Breast epithelium (tissue), 4 donors: Measurements from ENCODE around the gene CRELD2. TPM values are rescaled to one million over a fixed set of nuclear protein-coding genes. Genes with fewer than 3 reads are reported as not detected.

Source experiments
- DNase-seq, 2 donors: peaks; one replicate each; pipeline ENCODE4 v3.0.0-alpha.2; 2019; ENCODE audit warnings: low spot score in 2 of 2
- H3K27ac ChIP-seq, 2 donors: fragments of 200-600 bp; sonication (generic) in 1 of 2; one replicate each; pipeline ENCODE4 v1.5.1; 2016 to 2019; ENCODE audit warnings: mild to moderate bottlenecking in 1 of 2
- H3K27me3 ChIP-seq, 2 donors: fragments of 200-600 bp; sonication (generic) in 1 of 2; one replicate each; pipeline versions ENCODE4 v1.5.1 to v1.6.0; 2017 to 2019; ENCODE audit warnings: control low read depth in 1 of 2, mild to moderate bottlenecking in 1 of 2
- H3K36me3 ChIP-seq: fragments of 200-600 bp; one replicate; pipeline ENCODE4 v1.5.1; 2019
- H3K4me1 ChIP-seq, 2 donors: fragments of 200-600 bp; sonication (generic); one replicate each; pipeline ENCODE4 v1.5.1; 2016 to 2019; ENCODE audit warnings: control low read depth in 1 of 2
- H3K4me3 ChIP-seq, 3 donors: fragments of 200-600 bp; sonication (generic); 1 replicate in 2 of 3; 2 replicates in 1 of 3; pipeline ENCODE4 v1.5.1; 2016 to 2019; ENCODE audit warnings: mild to moderate bottlenecking in 3 of 3, moderate library complexity in 2 of 3
- H3K9me3 ChIP-seq, 2 donors: fragments of 200-600 bp; sonication (generic) in 1 of 2; one replicate each; pipeline ENCODE4 v1.5.1; 2016 to 2019; ENCODE audit warnings: control low read depth in 1 of 2
- POLR2A ChIP-seq: fragments of 450-650 bp; IDR thresholded peaks from one replicate; pipeline ENCODE4 v1.6.1; 2016; ENCODE audit warnings: antibody characterized with exemption, mild to moderate bottlenecking, moderate library complexity
- POLR2AphosphoS5 ChIP-seq, 3 donors: sonication (generic); formaldehyde crosslinking; IDR thresholded peaks; one replicate each; pipeline ENCODE4 v1.6.1; 2017; ENCODE audit warnings: antibody characterized with exemption in 3 of 3
- intact Hi-C: fragments of 100-400 bp; cut with DNase I; formaldehyde crosslinking; loops from one replicate; pipeline ENCODE4 v1.15.1; 2023; ENCODE audit warnings: low total_unique reads
- total RNA-seq, 3 donors: library from RNA; depleted of rRNA; stranded (reverse); fragments of >200 nt; gene quantifications; one replicate each; pipeline ENCODE4 v1.1.0, GENCODE V29; 2016
- TF ChIP-seq, protein P1 (sequence below), 3 donors: fragments of 450-650 bp; IDR thresholded peaks; one replicate each; pipeline ENCODE4 v1.5.1; 2016 to 2017; ENCODE audit warnings: antibody characterized with exemption in 3 of 3, mild to moderate bottlenecking in 3 of 3, moderate library complexity in 3 of 3

The CRELD2 gene
- total RNA-seq, 3 donors from 2014 or later: 20.6 to 59.3 (median 39.5) TPM

DNA sequence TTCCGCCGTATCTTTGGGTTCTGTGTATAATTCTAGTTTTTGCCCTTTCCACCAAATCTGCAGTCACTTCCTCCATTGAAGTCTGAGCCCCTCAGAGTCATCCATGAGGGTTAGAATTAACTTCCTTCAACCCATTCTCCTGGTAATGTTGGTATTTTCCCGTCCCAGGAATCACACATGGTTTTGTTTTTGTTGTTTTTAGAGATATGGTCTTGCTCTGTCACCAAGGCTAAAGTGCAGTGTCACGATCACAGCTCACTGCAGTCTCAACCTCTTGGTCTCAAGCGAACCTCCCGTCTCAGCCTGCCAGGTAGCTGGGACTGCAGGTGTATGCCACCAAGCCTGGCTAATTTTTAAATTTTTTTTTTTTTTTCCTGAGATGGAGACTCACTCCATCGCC is 46.1 kb upstream of the CRELD2 start:
- peaks cover 21 to 22% of the 10 kb centered on the region in 2 donors for H3K9me3 ChIP-seq
- H3K36me3 ChIP-seq: no peaks in the 10 kb centered on the region
- H3K4me3 ChIP-seq: no peak overlapping the region
- H3K27me3 ChIP-seq: no peaks in the 10 kb centered on the region
- no peak overlapping the region for H3K27ac ChIP-seq
- H3K4me1 ChIP-seq: no peaks in the 10 kb centered on the region
- DNase-seq: no peak
- TF ChIP-seq POLR2A (no peak), POLR2AphosphoS5 (IDR thresholded peaks at IDR 0.05) (no peak)
- TF ChIP-seq, protein P1, sequence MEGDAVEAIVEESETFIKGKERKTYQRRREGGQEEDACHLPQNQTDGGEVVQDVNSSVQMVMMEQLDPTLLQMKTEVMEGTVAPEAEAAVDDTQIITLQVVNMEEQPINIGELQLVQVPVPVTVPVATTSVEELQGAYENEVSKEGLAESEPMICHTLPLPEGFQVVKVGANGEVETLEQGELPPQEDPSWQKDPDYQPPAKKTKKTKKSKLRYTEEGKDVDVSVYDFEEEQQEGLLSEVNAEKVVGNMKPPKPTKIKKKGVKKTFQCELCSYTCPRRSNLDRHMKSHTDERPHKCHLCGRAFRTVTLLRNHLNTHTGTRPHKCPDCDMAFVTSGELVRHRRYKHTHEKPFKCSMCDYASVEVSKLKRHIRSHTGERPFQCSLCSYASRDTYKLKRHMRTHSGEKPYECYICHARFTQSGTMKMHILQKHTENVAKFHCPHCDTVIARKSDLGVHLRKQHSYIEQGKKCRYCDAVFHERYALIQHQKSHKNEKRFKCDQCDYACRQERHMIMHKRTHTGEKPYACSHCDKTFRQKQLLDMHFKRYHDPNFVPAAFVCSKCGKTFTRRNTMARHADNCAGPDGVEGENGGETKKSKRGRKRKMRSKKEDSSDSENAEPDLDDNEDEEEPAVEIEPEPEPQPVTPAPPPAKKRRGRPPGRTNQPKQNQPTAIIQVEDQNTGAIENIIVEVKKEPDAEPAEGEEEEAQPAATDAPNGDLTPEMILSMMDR (IDR thresholded peaks at IDR 0.05): no peak
- intact Hi-C loops: no loop called here

DNA sequence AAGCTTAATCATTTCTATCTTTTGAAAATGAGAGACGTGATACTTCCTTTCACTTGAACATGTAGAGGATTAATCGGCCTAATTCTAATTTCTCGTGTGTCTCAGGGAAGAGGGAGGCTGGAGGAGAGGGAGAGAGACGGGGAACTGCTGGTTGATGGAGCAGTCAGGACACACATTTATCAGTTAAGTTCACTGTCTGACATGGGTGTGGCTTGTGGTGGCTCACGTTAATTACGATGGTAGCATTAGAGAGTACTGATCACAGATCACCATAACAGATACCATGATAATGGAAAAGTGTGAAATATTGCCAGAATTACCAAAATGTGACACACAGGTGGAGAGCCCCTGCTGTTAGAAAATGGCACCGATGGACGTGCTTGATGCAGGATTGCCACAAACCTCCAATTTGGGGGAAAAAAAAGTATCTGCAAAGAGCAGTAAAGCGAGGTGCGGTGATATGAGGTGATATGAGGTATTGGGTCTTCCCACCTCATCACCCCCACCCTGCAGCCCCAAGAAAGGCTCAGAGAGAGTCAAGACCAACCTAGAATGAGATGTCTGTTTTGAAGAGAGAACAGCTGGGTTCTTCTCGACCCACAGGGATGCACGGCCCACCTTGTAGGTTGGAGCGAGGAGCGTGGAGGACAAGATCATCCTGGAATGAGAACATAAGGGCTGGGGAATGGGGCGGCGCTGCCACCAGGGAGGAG is 45.0 kb upstream of the CRELD2 start:
- H3K4me1 ChIP-seq: no peaks in the 10 kb centered on the region
- no peaks in the 10 kb centered on the region for H3K36me3 ChIP-seq
- DNase-seq: no peak
- no peaks in the 10 kb centered on the region for H3K27me3 ChIP-seq
- no peak for TF ChIP-seq POLR2AphosphoS5 (IDR thresholded peaks at IDR 0.05)
- TF ChIP-seq POLR2A: no peak
- TF ChIP-seq, protein P1 (IDR thresholded peaks at IDR 0.05): no peak
- peaks cover 14 to 22% of the 10 kb centered on the region in 2 donors for H3K9me3 ChIP-seq
- intact Hi-C loops: no loop called here
- no peak overlapping the region for H3K27ac ChIP-seq
- H3K4me3 ChIP-seq: no peak overlapping the region

DNA sequence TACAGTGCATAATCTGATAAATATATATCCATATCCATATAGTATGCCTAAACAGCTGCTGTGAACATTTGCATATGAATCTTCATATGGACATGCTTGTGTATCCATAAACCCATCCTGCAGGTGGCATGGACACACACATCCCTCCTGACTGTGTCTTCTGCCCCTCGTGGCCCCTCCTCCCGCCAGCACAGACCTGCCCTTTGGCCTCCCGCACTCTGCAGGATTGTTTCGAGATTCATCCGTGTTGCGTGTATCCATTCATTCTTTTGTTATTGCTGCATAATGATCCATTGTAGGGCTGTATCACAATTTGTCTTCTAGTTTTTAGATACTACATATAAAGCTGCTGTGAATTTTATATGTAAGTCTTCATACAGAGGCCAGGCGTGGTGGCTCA is 40.8 kb upstream of the CRELD2 start:
- Histone ChIP-seq H3K27ac (no peak overlapping the region), H3K4me1 (no peaks in the 10 kb centered on the region), H3K27me3 (no peaks in the 10 kb centered on the region), H3K9me3 (peaks cover 0 to 10% of the 10 kb centered on the region in 2 donors), H3K36me3 (no peaks in the 10 kb centered on the region), H3K4me3 (no peak overlapping the region)
- no peak for DNase-seq
- TF ChIP-seq, protein P1 (IDR thresholded peaks at IDR 0.05): no peak
- TF ChIP-seq POLR2A: no peak
- no peak for TF ChIP-seq POLR2AphosphoS5 (IDR thresholded peaks at IDR 0.05)
- intact Hi-C loops: no loop called here

DNA sequence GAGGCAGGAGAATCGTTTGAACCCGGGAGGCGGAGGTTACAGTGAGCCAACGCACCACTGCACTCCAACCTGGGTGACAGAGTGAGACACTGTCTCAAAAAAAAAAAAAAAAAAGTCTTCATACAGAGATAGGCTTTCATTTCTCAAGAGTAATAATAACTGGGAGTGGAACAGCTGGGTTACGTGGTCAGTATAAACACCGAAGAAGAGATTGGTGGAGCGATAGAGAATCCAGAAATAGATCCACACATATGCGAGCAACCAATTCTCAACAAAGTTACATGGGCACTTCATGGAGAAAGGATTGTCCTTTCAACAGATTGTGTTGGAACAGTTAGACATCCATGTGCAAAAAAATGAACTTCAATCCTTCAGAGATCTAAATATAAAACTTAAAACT is 40.2 kb upstream of the CRELD2 start:
- no peaks in the 10 kb centered on the region for H3K4me1 ChIP-seq
- no peak overlapping the region for H3K4me3 ChIP-seq
- intact Hi-C loops: no loop called here
- H3K27ac ChIP-seq: no peak overlapping the region
- TF ChIP-seq POLR2AphosphoS5 (IDR thresholded peaks at IDR 0.05) (no peak), POLR2A (no peak)
- TF ChIP-seq, protein P1 (IDR thresholded peaks at IDR 0.05): no peak
- no peaks in the 10 kb centered on the region for H3K36me3 ChIP-seq
- peaks cover 0 to 10% of the 10 kb centered on the region in 2 donors for H3K9me3 ChIP-seq
- no peaks in the 10 kb centered on the region for H3K27me3 ChIP-seq
- no peak for DNase-seq

DNA sequence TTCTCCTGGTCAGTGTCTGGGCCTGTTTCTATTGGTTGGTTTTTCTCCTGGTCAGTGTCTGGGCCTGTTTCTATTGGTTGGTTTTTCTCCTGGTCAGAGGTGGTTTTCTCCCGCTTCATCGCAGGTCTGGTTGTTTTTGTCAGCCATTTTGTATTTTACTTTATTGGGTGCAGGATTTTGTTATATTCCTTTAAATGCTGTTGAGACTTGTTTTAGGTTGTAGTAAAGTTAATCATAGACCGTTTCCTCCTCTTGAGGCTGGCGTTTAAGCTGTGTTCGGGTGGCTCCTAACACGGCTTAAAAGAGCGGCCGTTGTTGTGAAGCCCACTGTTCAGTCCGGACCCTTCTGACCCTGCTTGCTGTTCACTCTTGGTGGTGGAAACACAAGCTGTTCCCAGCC is 38.6 kb upstream of the CRELD2 start:
- DNase-seq: no peak
- TF ChIP-seq POLR2A (no peak), POLR2AphosphoS5 (IDR thresholded peaks at IDR 0.05) (no peak)
- TF ChIP-seq, protein P1 (IDR thresholded peaks at IDR 0.05): no peak
- Histone ChIP-seq H3K4me1 (no peaks in the 10 kb centered on the region), H3K27ac (no peak overlapping the region), H3K9me3 (peaks cover 0 to 4% of the 10 kb centered on the region in 2 donors), H3K4me3 (no peak overlapping the region), H3K36me3 (no peaks in the 10 kb centered on the region), H3K27me3 (no peaks in the 10 kb centered on the region)
- intact Hi-C loops: no loop called here
